H9 (cell line): ENCODE measurements around the gene CCDC7. TPM values are rescaled to one million over a fixed set of nuclear protein-coding genes. Genes with fewer than 3 reads are reported as not detected.
"Not testable (repeated sequence)": the region's sequence is repeated elsewhere in the genome, so short reads cannot be mapped to it uniquely, and the experiment has no call there.

Experiments
- DNase-seq: peaks from one replicate; pipeline ENCODE4 v3.0.0-alpha.2; 2017
- H2AFZ ChIP-seq: one replicate; pipeline ENCODE4 v1.6.1; 2013; ENCODE audit warnings: mild to moderate bottlenecking, low read length, control low read depth, moderate library complexity
- H2AK5ac ChIP-seq: 2 replicates; pipeline ENCODE4 v1.6.1; 2013; ENCODE audit warnings: low read length, control low read depth, mixed read lengths; ENCODE audit not compliant: insufficient read length
- H2BK120ac ChIP-seq: one replicate; pipeline ENCODE4 v1.6.1; 2013; ENCODE audit warnings: low read depth, mild to moderate bottlenecking, low read length, control low read depth, inconsistent platforms; ENCODE audit not compliant: poor library complexity, severe bottlenecking
- H2BK12ac ChIP-seq: 2 replicates; pipeline ENCODE4 v1.6.1; 2013; ENCODE audit warnings: low read length, control low read depth, mixed read lengths, low read depth; ENCODE audit not compliant: insufficient read length
- H2BK15ac ChIP-seq: 2 replicates; pipeline ENCODE4 v1.6.1; 2013; ENCODE audit warnings: low read depth, low read length, control low read depth
- H2BK20ac ChIP-seq: one replicate; pipeline ENCODE4 v1.6.1; 2013; ENCODE audit warnings: low read depth, mild to moderate bottlenecking, low read length, control low read depth, inconsistent platforms; ENCODE audit not compliant: poor library complexity, severe bottlenecking
- H2BK5ac ChIP-seq: 2 replicates; pipeline ENCODE4 v1.6.1; 2013; ENCODE audit warnings: low read length, control low read depth, mixed read lengths; ENCODE audit not compliant: insufficient read length
- H3K14ac ChIP-seq: 2 replicates; pipeline ENCODE4 v1.6.1; 2013; ENCODE audit warnings: low read length, control low read depth; ENCODE audit not compliant: insufficient read depth
- H3K18ac ChIP-seq: 2 replicates; pipeline ENCODE4 v1.6.1; 2013; ENCODE audit warnings: low read depth, mild to moderate bottlenecking, mixed read lengths, low read length, control low read depth; ENCODE audit not compliant: insufficient read length
- H3K23ac ChIP-seq: 2 replicates; pipeline ENCODE4 v1.6.1; 2013; ENCODE audit warnings: low read length, control low read depth, mixed read lengths, low read depth; ENCODE audit not compliant: insufficient read length
- H3K23me2 ChIP-seq: 2 replicates; pipeline ENCODE4 v1.6.1; 2013; ENCODE audit warnings: low read depth, mild to moderate bottlenecking, mixed read lengths, low read length, control low read depth; ENCODE audit not compliant: insufficient read length, poor library complexity, severe bottlenecking
- H3K27ac ChIP-seq: 2 replicates; pipeline ENCODE4 v1.5.1; 2013; ENCODE audit warnings: low read length, control low read depth, mixed read lengths, low read depth; ENCODE audit not compliant: insufficient read length
- H3K27me3 ChIP-seq: 2 replicates; pipeline ENCODE4 v1.6.1; 2013; ENCODE audit warnings: low read length, control low read depth, inconsistent platforms; ENCODE audit not compliant: insufficient read depth
- H3K4ac ChIP-seq: 2 replicates; pipeline ENCODE4 v1.6.1; 2013; ENCODE audit warnings: low read depth, mild to moderate bottlenecking, control low read depth, inconsistent platforms, low read length, moderate library complexity
- H3K4me1 ChIP-seq: 2 replicates; pipeline ENCODE4 v1.6.1; 2013; ENCODE audit warnings: low read length, control low read depth, inconsistent platforms; ENCODE audit not compliant: insufficient read depth
- H3K4me2 ChIP-seq: 2 replicates; pipeline ENCODE4 v1.6.1; 2013; ENCODE audit warnings: low read length, control low read depth, mixed read lengths; ENCODE audit not compliant: insufficient read length, insufficient read depth
- H3K56ac ChIP-seq: 2 replicates; pipeline ENCODE4 v1.6.1; 2013; ENCODE audit warnings: low read depth, mild to moderate bottlenecking, mixed read lengths, low read length, control low read depth; ENCODE audit not compliant: insufficient read length
- H3K79me1 ChIP-seq: 2 replicates; pipeline ENCODE4 v1.6.1; 2013; ENCODE audit warnings: low read depth, mild to moderate bottlenecking, moderate library complexity, low read length, control low read depth, inconsistent platforms; ENCODE audit not compliant: insufficient read depth, poor library complexity, severe bottlenecking
- H3K79me2 ChIP-seq: 2 replicates; pipeline ENCODE4 v1.6.1; 2013; ENCODE audit warnings: low read length, control low read depth, inconsistent platforms; ENCODE audit not compliant: insufficient read depth
- H3K9ac ChIP-seq: 2 replicates; pipeline ENCODE4 v1.6.1; 2013; ENCODE audit warnings: low read length, control low read depth, mixed read lengths; ENCODE audit not compliant: insufficient read length; ENCODE audit errors: extremely low read depth
- H3K9me3 ChIP-seq: one replicate; pipeline ENCODE4 v1.6.1; 2013; ENCODE audit warnings: low read depth, low read length, inconsistent platforms; ENCODE audit not compliant: control insufficient read depth
- H3T11ph ChIP-seq: one replicate; pipeline ENCODE4 v1.6.1; 2013; ENCODE audit warnings: mild to moderate bottlenecking, low read length, control low read depth, inconsistent platforms
- H4K20me1 ChIP-seq: one replicate; pipeline ENCODE4 v1.6.1; 2013; ENCODE audit not compliant: control insufficient read depth, insufficient read length, insufficient read depth
- H4K5ac ChIP-seq: 2 replicates; pipeline ENCODE4 v1.6.1; 2013; ENCODE audit warnings: low read depth, mild to moderate bottlenecking, mixed read lengths, low read length, control low read depth; ENCODE audit not compliant: insufficient read length
- H4K8ac ChIP-seq: replicated peaks from 2 replicates; pipeline ENCODE4 v1.6.1; 2013; ENCODE audit warnings: low read length, control low read depth, mixed read lengths, low read depth; ENCODE audit not compliant: insufficient read length
- H4K91ac ChIP-seq: 2 replicates; pipeline ENCODE4 v1.6.1; 2013; ENCODE audit warnings: low read depth, mild to moderate bottlenecking, moderate library complexity, mixed read lengths, low read length, control low read depth; ENCODE audit not compliant: insufficient read length
- H3K27ac Mint-ChIP-seq, 3 experiments: 2 replicates in 2 of 3; 3 replicates in 1 of 3; pipeline ENCODE4 v1.8.0; 2020 to 2021; ENCODE audit warnings: mixed read lengths in 3 of 3, mild to moderate bottlenecking in 1 of 3, moderate library complexity in 1 of 3
- H3K27me3 Mint-ChIP-seq: 2 replicates; pipeline ENCODE4 v1.8.0; 2021; ENCODE audit warnings: low read depth, mild to moderate bottlenecking, moderate library complexity, mixed read lengths
- H3K36me3 Mint-ChIP-seq, 3 experiments: 2 replicates in 2 of 3; 3 replicates in 1 of 3; pipeline ENCODE4 v1.8.0; 2020 to 2021; ENCODE audit warnings: low read depth in 3 of 3, mixed read lengths in 3 of 3; ENCODE audit not compliant: insufficient read depth in 1 of 3
- H3K4me1 Mint-ChIP-seq, 2 experiments: 2 replicates each; pipeline ENCODE4 v1.8.0; 2020; ENCODE audit warnings: mixed read lengths in 2 of 2
- H3K4me3 Mint-ChIP-seq, 2 experiments: 2 replicates in 1 of 2; 3 replicates in 1 of 2; pipeline ENCODE4 v1.8.0; 2020 to 2021; ENCODE audit warnings: mild to moderate bottlenecking in 2 of 2, mixed read lengths in 2 of 2, moderate library complexity in 1 of 2
- H3K9me3 Mint-ChIP-seq, 2 experiments: 2 replicates in 1 of 2; 3 replicates in 1 of 2; pipeline ENCODE4 v1.8.0; 2020; ENCODE audit warnings: mild to moderate bottlenecking in 2 of 2, mixed read lengths in 2 of 2, moderate library complexity in 1 of 2
- WGBS: extraction: QIAGEN DNeasy Blood & Tissue Kit; methylation state at CpG from one replicate; pipeline ENCODE4 v1.1.7; 2013; ENCODE audit warnings: missing lambda C conversion rate, low lambda C conversion rate, mixed read lengths; ENCODE audit not compliant: insufficient read length; ENCODE audit errors: extremely low coverage; 5-methylcytosine and 5-hydroxymethylcytosine counted together
- total RNA-seq: library from RNA; stranded (reverse); gene quantifications from 2 replicates; pipeline ENCODE4 v1.2.1, GENCODE V29; 2021

CCDC7 gene
- total RNA-seq, 1 experiment from 2014 or later = 1.6 TPM

DNA sequence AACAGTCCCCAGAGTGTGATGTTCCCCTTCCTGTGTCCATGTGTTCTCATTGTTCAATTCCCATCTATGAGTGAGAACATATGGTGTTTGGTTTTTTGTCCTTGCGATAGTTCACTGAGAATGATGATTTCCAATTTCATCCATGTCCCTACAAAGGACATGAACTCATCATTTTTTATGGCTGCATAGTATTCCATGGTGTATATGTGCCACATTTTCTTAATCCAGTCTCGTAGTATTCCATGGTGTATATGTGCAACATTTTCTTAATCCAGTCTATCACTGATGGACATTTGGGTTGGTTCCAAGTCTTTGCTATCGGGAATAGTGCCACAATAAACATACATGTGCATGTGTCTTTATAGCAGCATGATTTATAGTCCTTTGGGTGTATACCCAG, 46.2 kb upstream of the CCDC7 start:
- not testable (repeated sequence) for H3K4me1 ChIP-seq, H2BK15ac ChIP-seq, H4K91ac ChIP-seq, H3K9me3 ChIP-seq, H3K27me3 Mint-ChIP-seq, H3K9me3 Mint-ChIP-seq, H3K4me2 ChIP-seq, H3K4me1 Mint-ChIP-seq, H3K9ac ChIP-seq, DNase-seq, H2BK120ac ChIP-seq, H4K20me1 ChIP-seq, H4K8ac ChIP-seq, H3K4ac ChIP-seq, H3K23me2 ChIP-seq, H3K79me1 ChIP-seq, H3T11ph ChIP-seq, H4K5ac ChIP-seq, H3K18ac ChIP-seq, H3K23ac ChIP-seq, H3K56ac ChIP-seq, H2BK5ac ChIP-seq, H2AFZ ChIP-seq, H3K27me3 ChIP-seq, H3K14ac ChIP-seq, H2BK12ac ChIP-seq, H2BK20ac ChIP-seq, H3K36me3 Mint-ChIP-seq, H3K4me3 Mint-ChIP-seq, H2AK5ac ChIP-seq, H3K27ac ChIP-seq, H3K27ac Mint-ChIP-seq, H3K79me2 ChIP-seq
- no CpG with 5 or more reads among the region's 3 CpGs for WGBS
